ENCODE results near the gene PTPRS. TPM values are rescaled to one million over a fixed set of nuclear protein-coding genes. Genes with fewer than 3 reads are reported as not detected.
"Not testable (repeated sequence)": the region's sequence is repeated elsewhere in the genome, so short reads cannot be mapped to it uniquely, and the experiment has no call there.

The PTPRS gene
- polyA plus RNA-seq, 3 donors from 2014 or later = 0.10 TPM; not detected in 2

- H3K4me3 Mint-ChIP-seq, H3K36me3 Mint-ChIP-seq, H3K4me1 Mint-ChIP-seq, H3K9me3 Mint-ChIP-seq, H3K27ac Mint-ChIP-seq, DNase-seq: not testable (repeated sequence)
- H3K27me3 Mint-ChIP-seq (ENCODE audit: low read depth in 3 of 3) = peaks cover 3 to 20% (median 6%) of the 10 kb centered on the region in 3 donors
Observed at GRCh38 chr19:5361839-5362238, 21.2 kb upstream of the PTPRS start.

DNA sequence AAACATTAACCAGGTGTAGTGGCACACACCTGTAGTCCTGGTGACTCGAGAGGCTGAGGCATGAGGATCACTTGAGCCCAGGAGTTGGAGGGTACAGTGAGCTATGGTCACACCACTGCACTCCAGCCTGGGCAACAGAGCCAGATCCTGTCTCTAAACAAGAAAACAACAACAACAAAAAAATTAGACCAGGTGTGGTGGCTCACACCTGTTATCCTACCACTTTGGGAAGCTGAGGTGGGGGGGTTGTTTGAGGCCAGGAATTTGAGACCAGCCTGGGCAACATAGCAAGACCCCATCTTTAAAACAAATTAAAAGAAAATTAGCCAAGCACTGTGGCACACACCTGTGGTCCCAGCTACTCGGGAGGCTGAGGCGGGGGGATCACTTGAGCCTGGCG, 20.8 kb upstream of the PTPRS start:
- H3K27ac Mint-ChIP-seq = no peak overlapping the region
- H3K4me3 Mint-ChIP-seq = no peak overlapping the region
- peaks cover 3 to 20% (median 6%) of the 10 kb centered on the region in 3 donors for H3K27me3 Mint-ChIP-seq (ENCODE audit: low read depth in 3 of 3)
- no peaks in the 10 kb centered on the region for H3K36me3 Mint-ChIP-seq
- no peak for DNase-seq
- no peaks in the 10 kb centered on the region for H3K9me3 Mint-ChIP-seq
- no peaks in the 10 kb centered on the region for H3K4me1 Mint-ChIP-seq

DNA sequence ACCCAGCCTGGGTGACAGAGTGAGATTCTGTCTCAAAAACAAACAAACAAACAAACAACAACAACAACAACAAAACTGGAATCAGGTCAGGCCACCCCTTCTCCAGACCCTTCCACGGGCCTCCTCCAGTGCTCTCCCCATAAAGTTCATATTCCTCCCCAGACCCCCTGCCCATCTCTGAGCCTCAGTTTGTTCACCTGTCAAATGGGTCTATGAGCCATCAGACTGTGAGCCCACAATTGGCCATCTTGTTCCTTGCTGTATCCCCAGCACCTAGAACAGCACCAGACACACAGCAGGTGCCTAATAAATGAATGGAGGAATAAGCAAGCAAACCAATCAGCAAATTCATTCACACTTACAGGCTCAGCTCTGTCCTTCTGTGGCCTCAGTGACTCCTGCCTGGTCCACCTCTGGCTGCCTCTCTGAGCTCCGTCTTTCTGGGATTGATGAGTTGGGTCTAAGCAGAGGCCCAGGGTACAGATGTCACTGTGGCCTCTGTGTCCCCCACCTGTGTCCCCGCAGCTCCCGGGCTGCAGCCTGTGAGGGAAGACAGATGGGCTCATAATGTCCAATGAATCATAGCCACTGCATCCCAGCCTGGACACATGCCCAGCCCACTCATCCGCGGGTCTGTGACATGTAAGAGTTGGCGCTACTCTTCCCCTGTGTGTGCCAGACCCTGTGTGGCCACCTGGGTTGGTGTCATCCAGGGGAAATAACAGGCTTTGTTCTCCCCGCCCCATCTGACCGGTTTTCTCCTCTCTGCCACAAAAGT, 19.6 kb upstream of the PTPRS start:
- no peaks in the 10 kb centered on the region for H3K9me3 Mint-ChIP-seq
- H3K4me3 Mint-ChIP-seq = no peak overlapping the region
- H3K36me3 Mint-ChIP-seq = no peaks in the 10 kb centered on the region
- peaks cover 3 to 18% (median 6%) of the 10 kb centered on the region in 3 donors for H3K27me3 Mint-ChIP-seq (ENCODE audit: low read depth in 3 of 3)
- no peak overlapping the region for H3K27ac Mint-ChIP-seq
- no peak for DNase-seq
- H3K4me1 Mint-ChIP-seq = no peaks in the 10 kb centered on the region

GRCh38 chr19:5358173-5358800, 17.7 kb upstream of the PTPRS start:
- H3K36me3 Mint-ChIP-seq = no peaks in the 10 kb centered on the region
- no peak overlapping the region for H3K27ac Mint-ChIP-seq
- peaks cover 4 to 16% (median 6%) of the 10 kb centered on the region in 3 donors for H3K27me3 Mint-ChIP-seq (ENCODE audit: low read depth in 3 of 3)

DNA sequence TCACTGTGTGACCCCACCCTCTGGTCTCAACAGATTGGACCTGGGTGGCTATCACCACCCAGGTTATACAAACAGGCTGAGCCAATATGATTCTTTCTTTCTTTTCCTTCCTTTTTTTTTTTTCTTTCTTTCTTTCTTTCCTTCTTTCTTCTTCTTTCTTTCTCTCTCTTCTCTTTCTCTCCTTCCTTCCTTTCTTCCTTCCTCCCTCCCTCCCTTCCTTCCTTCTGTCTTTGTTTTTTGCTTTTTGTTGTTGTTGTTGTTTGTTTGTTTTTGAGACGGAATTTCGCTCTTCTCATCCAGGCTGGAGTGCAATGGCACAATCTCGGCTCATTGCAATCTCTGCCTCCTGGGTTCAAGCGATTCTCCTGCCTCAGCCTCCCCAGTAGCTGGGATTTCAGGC, 17.0 kb upstream of the PTPRS start:
- Mint-ChIP-seq H3K4me1 (no peaks in the 10 kb centered on the region), H3K4me3 (no peak overlapping the region), H3K36me3 (no peaks in the 10 kb centered on the region), H3K27ac (no peak overlapping the region), H3K9me3 (peaks cover 0 to 2% (median 0%) of the 10 kb centered on the region in 6 donors), H3K27me3 (ENCODE audit: low read depth in 3 of 3) (peaks cover 4 to 16% (median 6%) of the 10 kb centered on the region in 3 donors)
- no peak for DNase-seq

More at GRCh38 chr19:5358173-5358800, 17.7 kb upstream of the PTPRS start:
- Mint-ChIP-seq H3K9me3 (peaks cover 0 to 2% (median 0%) of the 10 kb centered on the region in 6 donors), H3K4me1 (no peaks in the 10 kb centered on the region), H3K4me3 (no peak overlapping the region)
- DNase-seq = no peak

DNA sequence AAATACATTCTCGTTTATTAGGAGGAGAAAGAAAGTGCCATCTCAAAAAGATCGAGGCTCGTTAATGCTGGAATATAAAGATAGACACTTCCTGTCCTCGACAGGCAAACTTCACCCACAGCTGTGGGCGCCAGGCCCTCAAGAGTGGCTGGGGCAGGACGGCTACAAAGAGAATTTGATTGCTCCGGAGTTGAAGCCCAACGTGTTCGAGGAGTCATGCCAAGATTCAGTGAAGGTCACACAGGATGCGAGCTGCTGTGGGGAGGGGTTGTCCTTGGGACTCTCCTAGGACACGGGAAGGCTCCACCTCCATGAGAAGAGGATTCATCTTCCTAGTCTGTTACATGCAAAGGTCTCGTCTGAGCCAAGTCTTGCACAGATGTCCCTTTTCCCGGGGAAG, 16.3 kb upstream of the PTPRS start:
- H3K9me3 Mint-ChIP-seq = peaks cover 0 to 2% (median 0%) of the 10 kb centered on the region in 6 donors
- H3K4me3 Mint-ChIP-seq = no peak overlapping the region
- H3K27me3 Mint-ChIP-seq (ENCODE audit: low read depth in 3 of 3) = peaks cover 4 to 14% (median 6%) of the 10 kb centered on the region in 3 donors
- H3K27ac Mint-ChIP-seq = no peak overlapping the region
- H3K4me1 Mint-ChIP-seq = no peaks in the 10 kb centered on the region
- no peak for DNase-seq
- H3K36me3 Mint-ChIP-seq = no peaks in the 10 kb centered on the region

GRCh38 chr19:5356428-5356827, 15.8 kb upstream of the PTPRS start:
- Mint-ChIP-seq H3K4me3 (no peak overlapping the region), H3K9me3 (peaks cover 0 to 2% (median 0%) of the 10 kb centered on the region in 6 donors), H3K27ac (no peak overlapping the region), H3K4me1 (no peaks in the 10 kb centered on the region), H3K27me3 (ENCODE audit: low read depth in 3 of 3) (peaks cover 4 to 16% (median 6%) of the 10 kb centered on the region in 3 donors), H3K36me3 (no peaks in the 10 kb centered on the region)
- DNase-seq = no peak

- no peak overlapping the region for H3K4me3 Mint-ChIP-seq
- H3K9me3 Mint-ChIP-seq = peaks cover 0 to 2% (median 0%) of the 10 kb centered on the region in 6 donors
- H3K36me3 Mint-ChIP-seq = no peaks in the 10 kb centered on the region
- H3K27me3 Mint-ChIP-seq (ENCODE audit: low read depth in 3 of 3) = peaks cover 7 to 17% (median 8%) of the 10 kb centered on the region in 3 donors
- no peak overlapping the region for H3K27ac Mint-ChIP-seq
- no peaks in the 10 kb centered on the region for H3K4me1 Mint-ChIP-seq
- DNase-seq = no peak
Observed at GRCh38 chr19:5355693-5356092, 15.1 kb upstream of the PTPRS start.

DNA sequence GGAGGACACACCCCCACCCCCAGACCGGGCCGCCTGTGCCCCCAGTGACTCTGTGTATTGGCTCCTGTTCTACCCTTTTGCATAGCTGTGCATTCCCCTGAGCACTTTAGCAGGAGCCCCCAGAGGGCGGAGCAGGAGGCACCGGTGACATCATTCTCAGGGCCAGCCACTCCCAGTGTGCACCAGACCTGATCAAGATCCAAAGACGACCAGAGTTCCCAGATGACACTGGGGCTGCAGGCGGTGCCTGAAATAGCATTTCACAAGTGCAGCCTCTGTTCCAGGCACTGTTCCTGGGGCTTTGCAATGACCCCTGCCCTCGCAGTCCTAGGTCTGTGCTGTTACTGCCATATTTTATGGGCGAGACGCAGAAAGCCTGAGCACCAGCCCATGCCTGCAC, 14.5 kb upstream of the PTPRS start:
- Mint-ChIP-seq H3K4me1 (no peaks in the 10 kb centered on the region), H3K27me3 (ENCODE audit: low read depth in 3 of 3) (peaks cover 7 to 16% (median 8%) of the 10 kb centered on the region in 3 donors), H3K9me3 (peaks cover 0 to 2% (median 0%) of the 10 kb centered on the region in 6 donors), H3K4me3 (no peak overlapping the region), H3K36me3 (no peaks in the 10 kb centered on the region), H3K27ac (no peak overlapping the region)
- no peak for DNase-seq

GRCh38 chr19:5354403-5354802, 13.8 kb upstream of the PTPRS start:
- Mint-ChIP-seq H3K4me3 (no peak overlapping the region), H3K27me3 (ENCODE audit: low read depth in 3 of 3) (peaks cover 7 to 11% (median 8%) of the 10 kb centered on the region in 3 donors), H3K36me3 (no peaks in the 10 kb centered on the region), H3K27ac (peak overlapping the region in 1 of 6 donors; percentile 47), H3K9me3 (peaks cover 0 to 4% (median 0%) of the 10 kb centered on the region in 6 donors), H3K4me1 (no peaks in the 10 kb centered on the region)
- DNase-seq = no peak

GRCh38 chr19:5352229-5352763, 11.7 kb upstream of the PTPRS start:
- no peak overlapping the region for H3K4me3 Mint-ChIP-seq
- no peaks in the 10 kb centered on the region for H3K36me3 Mint-ChIP-seq
- no peak for DNase-seq
- H3K27me3 Mint-ChIP-seq (ENCODE audit: low read depth in 3 of 3) = peaks cover 2 to 5% (median 4%) of the 10 kb centered on the region in 3 donors
- no peak overlapping the region for H3K27ac Mint-ChIP-seq
- peaks cover 0 to 6% (median 0%) of the 10 kb centered on the region in 6 donors for H3K9me3 Mint-ChIP-seq
- no peaks in the 10 kb centered on the region for H3K4me1 Mint-ChIP-seq

DNA sequence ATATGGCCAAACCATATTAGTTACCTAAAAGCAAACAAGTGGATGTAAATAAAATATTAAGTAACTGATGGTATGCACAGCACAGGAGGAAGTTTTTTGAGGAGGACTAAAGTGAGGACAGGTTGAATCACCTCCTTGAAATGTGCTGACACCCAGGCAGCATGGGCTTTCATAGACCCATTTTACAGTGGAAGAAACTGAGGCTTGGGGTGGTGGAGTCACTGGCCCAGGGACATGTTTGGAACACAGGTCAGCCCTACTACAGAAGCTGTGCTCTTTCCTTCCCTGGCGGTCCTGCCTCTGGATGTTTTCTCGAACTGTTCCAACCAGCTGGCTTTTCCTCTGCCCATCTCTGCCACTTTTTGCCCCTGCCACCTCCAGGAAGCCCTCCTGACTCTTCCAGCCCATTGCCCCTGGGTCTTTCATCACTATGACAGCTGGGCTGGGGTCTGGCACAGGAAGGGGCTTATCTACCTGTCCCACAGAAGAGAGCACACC, 11.2 kb upstream of the PTPRS start:
- H3K9me3 Mint-ChIP-seq = peaks cover 0 to 6% (median 0%) of the 10 kb centered on the region in 6 donors
- peaks cover 2 to 5% (median 3%) of the 10 kb centered on the region in 3 donors for H3K27me3 Mint-ChIP-seq (ENCODE audit: low read depth in 3 of 3)
- H3K4me3 Mint-ChIP-seq = no peak overlapping the region
- no peaks in the 10 kb centered on the region for H3K4me1 Mint-ChIP-seq
- no peak for DNase-seq
- H3K27ac Mint-ChIP-seq = no peak overlapping the region
- no peaks in the 10 kb centered on the region for H3K36me3 Mint-ChIP-seq

DNA sequence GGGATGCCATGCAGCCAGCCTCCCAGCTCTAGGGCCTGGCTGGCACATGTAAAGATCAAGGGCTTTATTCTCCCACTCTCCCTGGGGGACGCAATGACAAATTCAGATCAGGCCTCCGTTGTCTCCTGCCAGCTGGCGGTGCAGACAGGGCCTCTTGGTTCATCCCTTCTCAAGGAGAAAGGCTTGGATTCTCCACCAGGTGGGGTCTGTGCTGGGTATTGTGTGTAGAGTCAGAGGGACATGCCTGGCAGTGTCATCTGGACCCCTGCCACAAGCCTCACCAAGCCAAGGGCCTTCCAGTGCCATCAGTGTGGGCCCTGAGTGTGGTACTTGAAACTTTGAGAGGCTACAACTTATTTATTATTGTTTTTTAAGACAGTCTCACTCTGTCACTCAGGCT, 8.4 kb upstream of the PTPRS start:
- H3K4me1 Mint-ChIP-seq = no peaks in the 10 kb centered on the region
- H3K4me3 Mint-ChIP-seq = no peak overlapping the region
- H3K27me3 Mint-ChIP-seq (ENCODE audit: low read depth in 3 of 3) = peaks cover 2 to 8% (median 8%) of the 10 kb centered on the region in 3 donors
- DNase-seq = no peak
- H3K9me3 Mint-ChIP-seq = peaks cover 0 to 9% (median 0%) of the 10 kb centered on the region in 6 donors
- H3K27ac Mint-ChIP-seq = no peak overlapping the region
- H3K36me3 Mint-ChIP-seq = no peaks in the 10 kb centered on the region

- Mint-ChIP-seq H3K36me3 (no peaks in the 10 kb centered on the region), H3K27me3 (ENCODE audit: low read depth in 3 of 3) (peaks cover 2 to 15% (median 13%) of the 10 kb centered on the region in 3 donors), H3K4me3 (no peak overlapping the region), H3K9me3 (peaks cover 0 to 9% (median 0%) of the 10 kb centered on the region in 6 donors), H3K4me1 (peaks cover 0 to 7% of the 10 kb centered on the region in 2 donors), H3K27ac (no peak overlapping the region)
- no peak for DNase-seq
Observed at GRCh38 chr19:5345895-5346386, 5.3 kb upstream of the PTPRS start.
